Activated naive CD4-positive, alpha-beta T cell treated with anti-CD3 and anti-CD28 coated beads, Interleukin-2, amount 10 ng/mL, durations not matched to agents 7 days and 5 days (primary cell): ENCODE results near the gene GFI1B.

Source experiments
- CTCF ChIA-PET: fragments of 350-600 bp; sonication (Branson Sonifier 250); formaldehyde crosslinking; loops from one replicate; lab custom pipeline; 2021; ENCODE audit warnings: antibody characterized with exemption; lab: Charles Lee
- DNase-seq: peaks from one replicate; pipeline ENCODE4 v3.0.0-alpha.2; 2020
- H3K27ac Mint-ChIP-seq: one replicate; pipeline ENCODE4 v1.8.0; 2021; ENCODE audit warnings: mild to moderate bottlenecking, moderate library complexity, mixed read lengths
- H3K27me3 Mint-ChIP-seq: one replicate; pipeline ENCODE4 v1.8.0; 2021; ENCODE audit warnings: mild to moderate bottlenecking, mixed read lengths
- H3K36me3 Mint-ChIP-seq: one replicate; pipeline ENCODE4 v1.8.0; 2021; ENCODE audit warnings: mixed read lengths
- H3K4me1 Mint-ChIP-seq: one replicate; pipeline ENCODE4 v1.8.0; 2021; ENCODE audit warnings: mixed read lengths
- H3K4me3 Mint-ChIP-seq: one replicate; pipeline ENCODE4 v1.8.0; 2021; ENCODE audit warnings: mild to moderate bottlenecking, moderate library complexity, mixed read lengths
- H3K9me3 Mint-ChIP-seq: one replicate; pipeline ENCODE4 v1.8.0; 2021; ENCODE audit warnings: mixed read lengths

GFI1B gene

GRCh38 chr9:132978451-132979131, at the start of gene GFI1B:
Gene GFI1B, plus strand, starts transcription at chr9:132978694. Its CDS starts 7,985 bp downstream, at chr9:132986679.
- DNase-seq, result no peak
- Mint-ChIP-seq H3K9me3 (no peaks in the 10 kb centered on the region), H3K4me3 (no peak within 1 kb of the TSS), H3K36me3 (peaks cover 1% of the 10 kb centered on the region), H3K27ac (no peak within 1 kb of the TSS), H3K27me3 (peaks cover 92% of the 10 kb centered on the region), H3K4me1 (no peaks in the 10 kb centered on the region)
- CTCF ChIA-PET, result interaction anchor here (1.1 to 2.0 kb wide), 5 partner anchors 10 to 43 kb away, joined by 3 to 9 read pairs (median 4); partner anchors contain the start of gene TSC1

GRCh38 chr9:132931178-132931735, 47.2 kb upstream of the GFI1B start:
- no peaks in the 10 kb centered on the region for H3K4me1 Mint-ChIP-seq
- CTCF ChIA-PET, result interaction anchor here (0.6 kb wide), 1 partner anchor 21 kb away, joined by 4 read pairs; no protein-coding TSS in a partner anchor
- no peaks in the 10 kb centered on the region for H3K27me3 Mint-ChIP-seq
- no peak for DNase-seq
- H3K9me3 Mint-ChIP-seq, result no peaks in the 10 kb centered on the region
- H3K36me3 Mint-ChIP-seq, result peaks cover 27% of the 10 kb centered on the region
- H3K27ac Mint-ChIP-seq, result no peak overlapping the region
- H3K4me3 Mint-ChIP-seq, result no peak overlapping the region

GRCh38 chr9:132935026-132935425, 43.5 kb upstream of the GFI1B start:
- H3K4me3 Mint-ChIP-seq, result no peak overlapping the region
- H3K4me1 Mint-ChIP-seq, result no peaks in the 10 kb centered on the region
- H3K27ac Mint-ChIP-seq, result no peak overlapping the region
- no peak for DNase-seq
- H3K36me3 Mint-ChIP-seq, result peaks cover 14% of the 10 kb centered on the region
- no peaks in the 10 kb centered on the region for H3K27me3 Mint-ChIP-seq
- no peaks in the 10 kb centered on the region for H3K9me3 Mint-ChIP-seq
- CTCF ChIA-PET, result interaction anchor here (1.5 kb wide), 1 partner anchor 9 kb away, joined by 4 read pairs; the partner anchor contains the start of gene TSC1

- peaks cover 5% of the 10 kb centered on the region for H3K36me3 Mint-ChIP-seq
- no peaks in the 10 kb centered on the region for H3K27me3 Mint-ChIP-seq
- H3K4me3 Mint-ChIP-seq, result no peak overlapping the region
- no peak for DNase-seq
- H3K4me1 Mint-ChIP-seq, result peaks cover 3% of the 10 kb centered on the region
- H3K9me3 Mint-ChIP-seq, result no peaks in the 10 kb centered on the region
- CTCF ChIA-PET, result no interaction called here
- H3K27ac Mint-ChIP-seq, result no peak overlapping the region
These were observed 41.0 kb upstream of the GFI1B start for GRCh38 chr9:132937463-132937901.

- Mint-ChIP-seq H3K4me3 (no peak overlapping the region), H3K4me1 (peaks cover 16% of the 10 kb centered on the region), H3K27ac (no peak overlapping the region), H3K9me3 (no peaks in the 10 kb centered on the region), H3K27me3 (no peaks in the 10 kb centered on the region), H3K36me3 (peaks cover 2% of the 10 kb centered on the region)
- DNase-seq, result no peak
- CTCF ChIA-PET, result no interaction called here
These were observed 39.3 kb upstream of the GFI1B start for GRCh38 chr9:132939169-132939568.

GRCh38 chr9:132942541-132943182, 35.8 kb upstream of the GFI1B start:
- peak overlapping the region; percentile 37 for H3K27ac Mint-ChIP-seq
- no peak for DNase-seq
- CTCF ChIA-PET, result interaction anchor here (1.2 kb wide), 1 partner anchor 9 kb away, joined by 4 read pairs; no protein-coding TSS in a partner anchor
- peak overlapping the region; percentile 28 for H3K4me3 Mint-ChIP-seq
- H3K27me3 Mint-ChIP-seq, result peaks cover 11% of the 10 kb centered on the region
- H3K4me1 Mint-ChIP-seq, result peaks cover 32% of the 10 kb centered on the region
- H3K9me3 Mint-ChIP-seq, result no peaks in the 10 kb centered on the region
- H3K36me3 Mint-ChIP-seq, result no peaks in the 10 kb centered on the region

GRCh38 chr9:132943651-132944293, 34.7 kb upstream of the GFI1B start:
- Mint-ChIP-seq H3K9me3 (no peaks in the 10 kb centered on the region), H3K4me1 (peaks cover 32% of the 10 kb centered on the region), H3K36me3 (no peaks in the 10 kb centered on the region), H3K4me3 (peak overlapping the region; percentile 83), H3K27me3 (peaks cover 11% of the 10 kb centered on the region), H3K27ac (peak overlapping the region; percentile 85)
- no peak for DNase-seq
- CTCF ChIA-PET, result interaction anchor here (1.3 to 1.5 kb wide), 2 partner anchors 8 to 42 kb away, joined by 4 to 6 read pairs; no protein-coding TSS in a partner anchor

- Mint-ChIP-seq H3K9me3 (no peaks in the 10 kb centered on the region), H3K4me3 (peak within 1 kb of the TSS; percentile 83), H3K36me3 (no peaks in the 10 kb centered on the region), H3K27me3 (peaks cover 14% of the 10 kb centered on the region), H3K27ac (peak within 1 kb of the TSS; percentile 100), H3K4me1 (peaks cover 32% of the 10 kb centered on the region)
- CTCF ChIA-PET, result interaction anchor here (1.3 to 1.5 kb wide), 3 partner anchors 9 to 43 kb away, joined by 4 to 6 read pairs (median 4); no protein-coding TSS in a partner anchor
- peak; percentile 98 for DNase-seq
These were observed 34.0 kb upstream of the GFI1B start, which contains the start of gene TSC1 for GRCh38 chr9:132944294-132945185. Gene TSC1, minus strand, starts transcription at chr9:132944616. Its CDS starts 15,744 bp downstream, at chr9:132928872.

- Mint-ChIP-seq H3K4me3 (peak overlapping the region; percentile 83), H3K9me3 (no peaks in the 10 kb centered on the region), H3K27ac (peak overlapping the region; percentile 100), H3K4me1 (peaks cover 32% of the 10 kb centered on the region), H3K27me3 (peaks cover 15% of the 10 kb centered on the region), H3K36me3 (no peaks in the 10 kb centered on the region)
- no peak for DNase-seq
- CTCF ChIA-PET, result interaction anchor here (1.3 to 1.5 kb wide), 2 partner anchors 10 to 32 kb away, joined by 4 read pairs; no protein-coding TSS in a partner anchor
These were observed 33.0 kb upstream of the GFI1B start for GRCh38 chr9:132945186-132946130.

- CTCF ChIA-PET, result interaction anchor here (1.5 kb wide), 1 partner anchor 76 kb away, joined by 5 read pairs; no protein-coding TSS in a partner anchor
- H3K4me1 Mint-ChIP-seq, result peaks cover 32% of the 10 kb centered on the region
- DNase-seq, result no peak
- H3K4me3 Mint-ChIP-seq, result no peak overlapping the region
- no peaks in the 10 kb centered on the region for H3K9me3 Mint-ChIP-seq
- H3K27ac Mint-ChIP-seq, result peak overlapping the region; percentile 37
- H3K27me3 Mint-ChIP-seq, result peaks cover 17% of the 10 kb centered on the region
- H3K36me3 Mint-ChIP-seq, result no peaks in the 10 kb centered on the region
These were observed 32.3 kb upstream of the GFI1B start for GRCh38 chr9:132946211-132946610.

- Mint-ChIP-seq H3K27me3 (peaks cover 22% of the 10 kb centered on the region), H3K9me3 (no peaks in the 10 kb centered on the region), H3K27ac (peak overlapping the region; percentile 37), H3K36me3 (no peaks in the 10 kb centered on the region), H3K4me1 (peaks cover 32% of the 10 kb centered on the region), H3K4me3 (no peak overlapping the region)
- DNase-seq, result no peak
- CTCF ChIA-PET, result interaction anchor here (1.5 kb wide), 1 partner anchor 75 kb away, joined by 5 read pairs; no protein-coding TSS in a partner anchor
These were observed 31.7 kb upstream of the GFI1B start for GRCh38 chr9:132946631-132947295.
